GM06990 (cell line): ENCODE data around the gene CDH4.

Source experiments
- DNase-seq: peaks from one replicate; pipeline ENCODE4 v3.0.0-alpha.2; 2011; ENCODE audit not compliant: insufficient read length; ENCODE audit errors: extremely low read depth
- H3K27me3 ChIP-seq: replicated peaks from 2 replicates; pipeline ENCODE4 v1.6.0; 2011; ENCODE audit warnings: low read length; ENCODE audit not compliant: control insufficient read depth, insufficient read depth
- H3K36me3 ChIP-seq: 2 replicates; pipeline ENCODE4 v1.5.1; 2011; ENCODE audit warnings: low read length; ENCODE audit not compliant: control insufficient read depth, insufficient read depth
- H3K4me3 ChIP-seq: replicated peaks from 2 replicates; pipeline ENCODE4 v1.5.1; 2011; ENCODE audit warnings: low read depth, mild to moderate bottlenecking, control low read depth, low read length
- CTCF ChIP-seq: IDR thresholded peaks from 2 replicates; pipeline ENCODE4 v1.5.1; 2011; ENCODE audit warnings: low read length, control low read depth, mild to moderate bottlenecking, inconsistent platforms; ENCODE audit not compliant: insufficient read depth, poor library complexity, severe bottlenecking

Gene CDH4

GRCh38 chr20:61487997-61488371 is 235.9 kb downstream of the CDH4 start:
- no peak for DNase-seq
- no peaks in the 10 kb centered on the region for H3K36me3 ChIP-seq
- TF ChIP-seq CTCF = no peak
- H3K4me3 ChIP-seq = no peak overlapping the region
- no peaks in the 10 kb centered on the region for H3K27me3 ChIP-seq

GRCh38 chr20:61490721-61491120 is 238.7 kb downstream of the CDH4 start:
- Histone ChIP-seq H3K4me3 (no peak overlapping the region), H3K36me3 (no peaks in the 10 kb centered on the region), H3K27me3 (no peaks in the 10 kb centered on the region)
- DNase-seq = no peak
- TF ChIP-seq CTCF = no peak

GRCh38 chr20:61492065-61492464 is 240.0 kb downstream of the CDH4 start:
- H3K27me3 ChIP-seq = no peaks in the 10 kb centered on the region
- DNase-seq = no peak
- H3K4me3 ChIP-seq = no peak overlapping the region
- no peaks in the 10 kb centered on the region for H3K36me3 ChIP-seq
- TF ChIP-seq CTCF = no peak

GRCh38 chr20:61493798-61494305 is 241.8 kb downstream of the CDH4 start:
- Histone ChIP-seq H3K36me3 (no peaks in the 10 kb centered on the region), H3K4me3 (no peak overlapping the region), H3K27me3 (no peaks in the 10 kb centered on the region)
- TF ChIP-seq CTCF = no peak
- DNase-seq = no peak

GRCh38 chr20:61494763-61495575 is 242.9 kb downstream of the CDH4 start:
- TF ChIP-seq CTCF = no peak
- no peak for DNase-seq
- no peaks in the 10 kb centered on the region for H3K27me3 ChIP-seq
- H3K36me3 ChIP-seq = no peaks in the 10 kb centered on the region
- no peak overlapping the region for H3K4me3 ChIP-seq
